MM.1S (cell line): ENCODE measurements around the gene HSFX4.
"Not testable (repeated sequence)": the region's sequence is repeated elsewhere in the genome, so short reads cannot be mapped to it uniquely, and the experiment has no call there.

Experiments
- DNase-seq: peaks from one replicate; pipeline ENCODE4 v3.0.0-alpha.2; 2015
- H2AFZ ChIP-seq: fragments of 300-600 bp; sonication (generic); 2 replicates; pipeline ENCODE4 v1.6.0; 2016; ENCODE audit warnings: antibody characterized with exemption, low read length
- H3F3A ChIP-seq: fragments of 300-600 bp; sonication (generic); 2 replicates; pipeline ENCODE4 v1.6.1; 2016; ENCODE audit warnings: mild to moderate bottlenecking, antibody characterized with exemption, low read length, moderate library complexity, mixed read lengths; ENCODE audit not compliant: insufficient read depth
- H3K27ac ChIP-seq: fragments of 300-600 bp; sonication (generic); 2 replicates; pipeline ENCODE4 v1.5.1; 2016; ENCODE audit warnings: mild to moderate bottlenecking, low read length
- H3K27me3 ChIP-seq: fragments of 300-600 bp; sonication (generic); replicated peaks from 2 replicates; pipeline ENCODE4 v1.6.0; 2016; ENCODE audit warnings: low read length; ENCODE audit not compliant: insufficient read depth
- H3K36me3 ChIP-seq: fragments of 300-600 bp; sonication (generic); replicated peaks from 2 replicates; pipeline ENCODE4 v1.6.1; 2016; ENCODE audit warnings: mild to moderate bottlenecking, low read length, mixed read lengths; ENCODE audit not compliant: insufficient read depth
- H3K4me1 ChIP-seq: fragments of 300-600 bp; sonication (generic); 2 replicates; pipeline ENCODE4 v1.6.1; 2016; ENCODE audit warnings: low read length, mixed read lengths
- H3K4me2 ChIP-seq: fragments of 300-600 bp; sonication (generic); 2 replicates; pipeline ENCODE4 v1.6.0; 2016; ENCODE audit warnings: low read depth, low read length
- H3K4me3 ChIP-seq: fragments of 300-600 bp; sonication (generic); 2 replicates; pipeline ENCODE4 v1.5.1; 2016; ENCODE audit warnings: low read length, mixed read lengths
- H3K79me2 ChIP-seq: fragments of 300-600 bp; sonication (generic); 2 replicates; pipeline ENCODE4 v1.6.1; 2016; ENCODE audit warnings: mixed run types, low read length, mixed read lengths
- H3K9ac ChIP-seq: fragments of 300-600 bp; sonication (generic); 2 replicates; pipeline ENCODE4 v1.6.1; 2016; ENCODE audit warnings: low read length, mixed read lengths
- H3K9me2 ChIP-seq: fragments of 300-600 bp; sonication (generic); replicated peaks from 2 replicates; pipeline ENCODE4 v1.6.1; 2016; ENCODE audit warnings: mild to moderate bottlenecking, low read length, mixed read lengths; ENCODE audit not compliant: insufficient read depth
- H3K9me3 ChIP-seq: fragments of 300-600 bp; sonication (generic); replicated peaks from 2 replicates; pipeline ENCODE4 v1.6.1; 2016; ENCODE audit warnings: mild to moderate bottlenecking, low read length, mixed read lengths; ENCODE audit not compliant: insufficient read depth
- H4K20me1 ChIP-seq: fragments of 300-600 bp; sonication (generic); 2 replicates; pipeline ENCODE4 v1.6.1; 2016; ENCODE audit warnings: mild to moderate bottlenecking, low read length, moderate library complexity, mixed read lengths; ENCODE audit not compliant: insufficient read depth

HSFX4 gene

GRCh38 chrX:149927964-149928258 lies 1.5 kb upstream of the HSFX4 start:
- not testable (repeated sequence) for H4K20me1 ChIP-seq, H3K79me2 ChIP-seq, H3K9ac ChIP-seq, H3K4me3 ChIP-seq, H3K9me3 ChIP-seq, H3K36me3 ChIP-seq, H3K27me3 ChIP-seq, H2AFZ ChIP-seq, H3K9me2 ChIP-seq, H3F3A ChIP-seq, DNase-seq, H3K27ac ChIP-seq, H3K4me2 ChIP-seq, H3K4me1 ChIP-seq

GRCh38 chrX:149928635-149929034 lies 738 bp upstream of the HSFX4 start:
- H4K20me1 ChIP-seq, H3K79me2 ChIP-seq, H3K9ac ChIP-seq, DNase-seq, H3K27ac ChIP-seq, H3F3A ChIP-seq, H3K4me2 ChIP-seq, H3K4me3 ChIP-seq, H3K27me3 ChIP-seq, H2AFZ ChIP-seq, H3K9me3 ChIP-seq, H3K4me1 ChIP-seq, H3K9me2 ChIP-seq, H3K36me3 ChIP-seq: not testable (repeated sequence)

GRCh38 chrX:149931355-149931754 lies 2.0 kb downstream of the HSFX4 start:
- H3K27me3 ChIP-seq, H3K4me3 ChIP-seq, H3F3A ChIP-seq, H3K27ac ChIP-seq, DNase-seq, H2AFZ ChIP-seq, H3K9me2 ChIP-seq, H3K4me1 ChIP-seq, H3K4me2 ChIP-seq, H3K79me2 ChIP-seq, H4K20me1 ChIP-seq, H3K36me3 ChIP-seq, H3K9me3 ChIP-seq, H3K9ac ChIP-seq: not testable (repeated sequence)

GRCh38 chrX:149932150-149932549 lies 2.8 kb downstream of the HSFX4 start:
- H3F3A ChIP-seq, H3K27ac ChIP-seq, H3K79me2 ChIP-seq, H3K9me2 ChIP-seq, H3K9ac ChIP-seq, H3K4me3 ChIP-seq, DNase-seq, H3K27me3 ChIP-seq, H3K36me3 ChIP-seq, H2AFZ ChIP-seq, H3K4me2 ChIP-seq, H3K9me3 ChIP-seq, H4K20me1 ChIP-seq, H3K4me1 ChIP-seq: not testable (repeated sequence)

- H3K9me3 ChIP-seq, H3K4me1 ChIP-seq, H3K9ac ChIP-seq, H3K27ac ChIP-seq, DNase-seq, H3F3A ChIP-seq, H3K79me2 ChIP-seq, H3K27me3 ChIP-seq, H3K4me3 ChIP-seq, H3K4me2 ChIP-seq, H3K36me3 ChIP-seq, H2AFZ ChIP-seq, H4K20me1 ChIP-seq, H3K9me2 ChIP-seq: not testable (repeated sequence)
Measured at GRCh38 chrX:149932970-149933369, 3.6 kb downstream of the HSFX4 start.

GRCh38 chrX:149933547-149933946 lies 4.2 kb downstream of the HSFX4 start:
- H3K4me1 ChIP-seq, H3K27me3 ChIP-seq, H3K9me2 ChIP-seq, H3K9me3 ChIP-seq, H3K9ac ChIP-seq, H4K20me1 ChIP-seq, H3K4me3 ChIP-seq, H3K27ac ChIP-seq, H2AFZ ChIP-seq, H3F3A ChIP-seq, DNase-seq, H3K36me3 ChIP-seq, H3K4me2 ChIP-seq: not testable (repeated sequence)
- peaks cover 11% of the 10 kb centered on the region for H3K79me2 ChIP-seq

- DNase-seq, H3K9me3 ChIP-seq, H2AFZ ChIP-seq, H3K27ac ChIP-seq, H4K20me1 ChIP-seq, H3K27me3 ChIP-seq, H3K4me1 ChIP-seq, H3F3A ChIP-seq, H3K9me2 ChIP-seq, H3K36me3 ChIP-seq: not testable (repeated sequence)
- peaks cover 11% of the 10 kb centered on the region for H3K79me2 ChIP-seq
- peak overlapping the region; percentile 84 for H3K4me3 ChIP-seq
- peak overlapping the region; percentile 88 for H3K9ac ChIP-seq
- peak overlapping the region; percentile 74 for H3K4me2 ChIP-seq
Measured at GRCh38 chrX:149937328-149937727, 8.0 kb downstream of the HSFX4 start.
